Measurements from ENCODE around the gene PRKD1. TPM values are rescaled to one million over a fixed set of nuclear protein-coding genes. Genes with fewer than 3 reads are reported as not detected.

Gene PRKD1
- total RNA-seq, 4 donors from 2014 or later, result 27.4 to 30.9 (median 29.7) TPM

- peaks cover 0 to 6% (median 0%) of the 10 kb centered on the region in 3 donors for H3K36me3 ChIP-seq
- no peak overlapping the region for H3K27ac ChIP-seq
- H3K4me3 ChIP-seq, result no peak overlapping the region
- H3K4me1 ChIP-seq, result peaks cover 0 to 9% (median 0%) of the 10 kb centered on the region in 4 donors
- 91 to 94% methylated on average over 3 of the region's 3 CpGs for WGBS, 2 donors
- H3K9me3 ChIP-seq, result peaks cover 0 to 7% (median 0%) of the 10 kb centered on the region in 4 donors
- DNase-seq (ENCODE audit: low spot score in 2 of 2), result no peak
- TF ChIP-seq CTCF (IDR thresholded peaks at IDR 0.05) (no peak), EP300 (IDR thresholded peaks at IDR 0.05) (no peak), POLR2A (IDR thresholded peaks at IDR 0.05) (no peak)
- no peaks in the 10 kb centered on the region for H3K27me3 ChIP-seq
Measured at GRCh38 chr14:29906256-29906870, 21.3 kb downstream of the PRKD1 start.

- Histone ChIP-seq H3K27ac (no peak overlapping the region), H3K4me3 (no peak overlapping the region), H3K27me3 (no peaks in the 10 kb centered on the region), H3K4me1 (peaks cover 0 to 9% (median 0%) of the 10 kb centered on the region in 4 donors), H3K36me3 (peaks cover 0 to 6% (median 0%) of the 10 kb centered on the region in 3 donors), H3K9me3 (peaks cover 0 to 12% (median 0%) of the 10 kb centered on the region in 4 donors)
- DNase-seq (ENCODE audit: low spot score in 2 of 2), result no peak
- WGBS, 2 donors, result 89 to 96% methylated on average over 7 of the region's 7 CpGs
- TF ChIP-seq EP300 (IDR thresholded peaks at IDR 0.05), result no peak
- no peak for TF ChIP-seq POLR2A (IDR thresholded peaks at IDR 0.05)
- TF ChIP-seq CTCF (IDR thresholded peaks at IDR 0.05), result no peak
Measured at GRCh38 chr14:29905543-29905942, 22.1 kb downstream of the PRKD1 start.

GRCh38 chr14:29900609-29901350 lies 26.9 kb downstream of the PRKD1 start:
- WGBS, 2 donors, result 93 to 95% methylated on average over 4 of the region's 4 CpGs
- H3K36me3 ChIP-seq, result no peaks in the 10 kb centered on the region
- peaks cover 0 to 5% (median 0%) of the 10 kb centered on the region in 4 donors for H3K9me3 ChIP-seq
- H3K27me3 ChIP-seq, result no peaks in the 10 kb centered on the region
- H3K27ac ChIP-seq, result no peak overlapping the region
- no peak for TF ChIP-seq EP300 (IDR thresholded peaks at IDR 0.05)
- no peak for TF ChIP-seq CTCF (IDR thresholded peaks at IDR 0.05)
- TF ChIP-seq POLR2A (IDR thresholded peaks at IDR 0.05), result no peak
- no peak overlapping the region for H3K4me3 ChIP-seq
- no peaks in the 10 kb centered on the region for H3K4me1 ChIP-seq
- DNase-seq (ENCODE audit: low spot score in 2 of 2), result no peak

GRCh38 chr14:29898470-29898869 lies 29.2 kb downstream of the PRKD1 start:
- 60 to 63% methylated on average over 2 of the region's 2 CpGs for WGBS, 2 donors
- H3K27me3 ChIP-seq, result no peaks in the 10 kb centered on the region

More at GRCh38 chr14:29898470-29898869, 29.2 kb downstream of the PRKD1 start:
- H3K27ac ChIP-seq, result no peak overlapping the region
- no peak overlapping the region for H3K4me3 ChIP-seq
- TF ChIP-seq POLR2A (IDR thresholded peaks at IDR 0.05), result no peak
- no peak for TF ChIP-seq CTCF (IDR thresholded peaks at IDR 0.05)
- no peak for TF ChIP-seq EP300 (IDR thresholded peaks at IDR 0.05)
- H3K4me1 ChIP-seq, result no peaks in the 10 kb centered on the region
- H3K9me3 ChIP-seq, result peaks cover 0 to 5% (median 0%) of the 10 kb centered on the region in 4 donors
- H3K36me3 ChIP-seq, result no peaks in the 10 kb centered on the region
- DNase-seq (ENCODE audit: low spot score in 2 of 2), result no peak

Measured in tibial nerve (tissue), 4 donors.